Lower leg skin (tissue), 4 donors: ENCODE results near the gene SLC43A3. TPM values are rescaled to one million over a fixed set of nuclear protein-coding genes. Genes with fewer than 3 reads are reported as not detected.

Experiments used
- DNase-seq, 2 donors: peaks; one replicate each; pipeline ENCODE4 v3.0.0-alpha.2; 2019; ENCODE audit warnings: low spot score in 2 of 2
- H3K4me3 ChIP-seq: fragments of 200-600 bp; sonication (generic); 2 replicates; pipeline ENCODE4 v1.5.1; 2017; ENCODE audit warnings: mild to moderate bottlenecking, low read depth; ENCODE audit not compliant: poor library complexity, severe bottlenecking
- POLR2A ChIP-seq, 2 donors: fragments of 450-650 bp; IDR thresholded peaks; one replicate each; pipeline ENCODE4 v1.6.1; 2016 to 2017; ENCODE audit warnings: antibody characterized with exemption in 2 of 2, mild to moderate bottlenecking in 1 of 2, moderate library complexity in 1 of 2
- WGBS, 2 donors: methylation state at CpG; one replicate each; pipeline ENCODE4 v1.1.5; 2018; 5-methylcytosine and 5-hydroxymethylcytosine counted together
- intact Hi-C: fragments of 100-400 bp; cut with DNase I; formaldehyde crosslinking; loops from one replicate; pipeline ENCODE4 v1.15.0; 2023; ENCODE audit warnings: low total_unique reads
- total RNA-seq, 4 donors: library from RNA; depleted of rRNA; stranded (reverse); fragments of >200 nt; gene quantifications; one replicate each; pipeline ENCODE4 v1.1.0, GENCODE V29; 2016
- TF ChIP-seq, protein P1 (sequence below), 3 donors: fragments of 450-650 bp; IDR thresholded peaks; one replicate each; pipeline ENCODE4 v1.5.1; 2016; ENCODE audit warnings: antibody characterized with exemption in 3 of 3, mild to moderate bottlenecking in 3 of 3, moderate library complexity in 2 of 3

The SLC43A3 gene
- total RNA-seq, 4 donors from 2014 or later = 12.4 to 66.4 (median 41.1) TPM

DNA sequence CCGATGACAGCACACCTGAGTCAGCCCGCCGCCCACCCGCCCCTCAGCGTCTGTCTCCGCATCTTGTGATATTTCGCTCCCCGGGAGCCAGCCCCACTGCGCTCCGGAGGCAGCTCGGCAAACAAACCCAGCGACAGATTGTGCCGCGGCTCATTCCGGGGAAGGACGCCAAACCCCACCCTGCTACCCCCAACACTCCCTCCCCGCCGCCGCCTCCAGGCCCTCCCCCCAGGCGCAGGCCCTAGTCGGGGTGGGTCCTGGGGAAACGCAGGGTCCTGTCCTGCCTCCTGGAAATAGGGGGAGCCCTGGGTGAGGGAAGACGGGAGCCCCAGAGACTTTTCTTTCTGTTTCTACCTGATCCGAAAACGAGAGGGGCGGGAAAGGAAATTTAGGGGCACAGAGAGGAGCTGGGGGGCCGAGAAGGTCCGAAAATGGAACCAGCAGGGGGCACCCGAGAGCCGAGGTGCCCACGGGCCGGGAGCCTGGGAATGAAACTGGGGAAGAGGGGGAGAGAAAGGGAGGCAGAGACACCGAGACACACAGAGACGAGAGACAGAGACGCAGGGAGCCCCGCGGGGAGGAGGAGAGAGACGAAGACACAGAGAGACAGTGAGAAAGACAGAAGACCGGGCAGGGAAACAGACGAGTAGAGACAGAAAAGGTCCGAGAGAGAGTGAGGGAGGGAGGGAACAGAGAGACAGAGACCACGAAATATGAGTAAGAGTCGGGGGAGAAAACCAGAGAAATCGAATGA, 31.7 kb upstream of the SLC43A3 start:
- intact Hi-C loops = loop anchor here (5.0 to 10.0 kb wide), 2 partner anchors 69 to 114 kb away; no protein-coding TSS in a partner anchor
- DNase-seq = peak in 1 of 2 donors; percentile 92
- TF ChIP-seq, protein P1, sequence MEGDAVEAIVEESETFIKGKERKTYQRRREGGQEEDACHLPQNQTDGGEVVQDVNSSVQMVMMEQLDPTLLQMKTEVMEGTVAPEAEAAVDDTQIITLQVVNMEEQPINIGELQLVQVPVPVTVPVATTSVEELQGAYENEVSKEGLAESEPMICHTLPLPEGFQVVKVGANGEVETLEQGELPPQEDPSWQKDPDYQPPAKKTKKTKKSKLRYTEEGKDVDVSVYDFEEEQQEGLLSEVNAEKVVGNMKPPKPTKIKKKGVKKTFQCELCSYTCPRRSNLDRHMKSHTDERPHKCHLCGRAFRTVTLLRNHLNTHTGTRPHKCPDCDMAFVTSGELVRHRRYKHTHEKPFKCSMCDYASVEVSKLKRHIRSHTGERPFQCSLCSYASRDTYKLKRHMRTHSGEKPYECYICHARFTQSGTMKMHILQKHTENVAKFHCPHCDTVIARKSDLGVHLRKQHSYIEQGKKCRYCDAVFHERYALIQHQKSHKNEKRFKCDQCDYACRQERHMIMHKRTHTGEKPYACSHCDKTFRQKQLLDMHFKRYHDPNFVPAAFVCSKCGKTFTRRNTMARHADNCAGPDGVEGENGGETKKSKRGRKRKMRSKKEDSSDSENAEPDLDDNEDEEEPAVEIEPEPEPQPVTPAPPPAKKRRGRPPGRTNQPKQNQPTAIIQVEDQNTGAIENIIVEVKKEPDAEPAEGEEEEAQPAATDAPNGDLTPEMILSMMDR (IDR thresholded peaks at IDR 0.05) = peak in 1 of 3 donors; percentile 55
- no peak for TF ChIP-seq POLR2A (IDR thresholded peaks at IDR 0.05)
- peak overlapping the region; percentile 19 for H3K4me3 ChIP-seq
- 0 to 1% methylated on average over 38 of the region's 44 CpGs for WGBS, 2 donors

DNA sequence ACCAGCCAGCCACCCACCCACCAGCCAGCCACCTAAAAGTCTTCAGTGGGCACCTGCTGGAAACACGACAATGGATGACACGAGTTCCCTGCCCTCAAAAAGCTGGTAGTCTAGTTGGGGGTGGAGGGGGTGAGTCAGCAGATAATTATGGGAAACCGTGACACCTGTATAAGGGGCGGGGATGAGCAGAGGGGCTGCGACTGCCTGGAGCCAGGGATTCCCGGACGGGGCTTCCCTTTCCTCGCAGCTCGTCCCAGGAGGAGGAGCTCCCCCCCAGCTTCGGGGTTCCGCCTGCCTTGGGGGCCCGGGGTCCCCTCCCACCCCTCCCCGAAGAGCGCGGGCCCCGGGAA, 31.1 kb upstream of the SLC43A3 start:
- WGBS, 2 donors = 2 to 3% methylated on average over 4 to 14 of the region's 16 CpGs
- no peak overlapping the region for H3K4me3 ChIP-seq
- no peak for TF ChIP-seq POLR2A (IDR thresholded peaks at IDR 0.05)
- TF ChIP-seq, protein P1 (IDR thresholded peaks at IDR 0.05) = no peak
- intact Hi-C loops = loop anchor here (5.0 to 10.0 kb wide), 2 partner anchors 69 to 113 kb away; no protein-coding TSS in a partner anchor
- DNase-seq = no peak

DNA sequence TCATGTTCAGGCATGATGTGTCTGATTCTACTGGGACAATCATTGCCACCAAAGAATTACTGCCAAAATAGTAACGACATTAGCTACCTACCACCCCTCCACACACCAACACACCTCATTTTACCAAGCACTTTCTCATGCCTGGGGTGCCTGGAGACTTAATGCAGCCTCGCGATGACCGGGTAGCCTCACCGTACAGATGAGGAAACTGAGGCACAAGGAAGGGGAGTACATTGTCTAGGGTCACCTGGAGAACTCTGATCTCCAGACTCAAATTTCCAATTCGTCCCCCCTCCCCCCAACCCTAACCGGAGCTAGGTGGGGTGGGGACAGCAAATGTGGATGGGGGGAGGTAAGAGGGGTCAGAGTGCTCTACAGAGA, 30.7 kb upstream of the SLC43A3 start:
- 7 to 8% methylated on average over 7 of the region's 7 CpGs for WGBS, 2 donors
- H3K4me3 ChIP-seq = no peak overlapping the region
- no peak for TF ChIP-seq POLR2A (IDR thresholded peaks at IDR 0.05)
- TF ChIP-seq, protein P1 (IDR thresholded peaks at IDR 0.05) = no peak
- intact Hi-C loops = loop anchor here (5.0 to 10.0 kb wide), 2 partner anchors 70 to 113 kb away; no protein-coding TSS in a partner anchor
- no peak for DNase-seq

DNA sequence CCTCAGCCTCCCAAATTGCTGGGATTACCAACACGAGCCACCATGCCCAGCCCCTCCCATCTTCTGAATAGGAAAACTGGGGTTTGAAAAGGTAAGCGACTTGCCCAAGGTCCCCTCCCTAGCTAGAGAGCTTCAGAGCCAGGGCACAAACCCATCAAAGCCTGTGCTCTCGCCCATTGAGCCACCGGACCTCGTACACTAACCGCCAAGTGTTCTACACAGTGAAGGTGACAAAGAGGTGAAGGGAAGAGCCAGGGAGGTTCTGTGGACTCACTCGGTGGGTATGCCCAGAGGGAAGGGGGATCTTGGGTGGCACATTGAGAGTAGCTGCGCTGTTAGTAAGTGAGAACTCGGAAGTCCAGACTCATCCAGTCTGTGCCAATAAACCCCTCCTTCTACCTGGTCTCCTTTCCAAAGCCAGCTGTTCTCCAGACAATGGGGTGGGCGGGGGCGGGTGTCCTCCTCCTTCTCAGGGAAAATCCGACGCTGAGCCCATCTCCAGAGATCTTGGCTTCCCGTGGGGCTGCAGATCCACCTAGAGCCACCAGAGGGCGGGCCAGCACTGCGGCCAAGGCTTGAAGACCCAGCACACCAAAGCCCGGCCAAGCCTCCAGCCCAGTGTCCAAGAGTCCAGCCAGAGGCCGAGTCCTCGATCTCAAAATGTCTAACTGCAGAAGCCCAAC, 30.2 kb upstream of the SLC43A3 start:
- peak; percentile 86 to 98 for DNase-seq
- WGBS, 2 donors = 11 to 18% methylated on average over 12 to 18 of the region's 19 CpGs
- intact Hi-C loops = loop anchor here (5.0 to 10.0 kb wide), 2 partner anchors 70 to 112 kb away; no protein-coding TSS in a partner anchor
- TF ChIP-seq, protein P1 (IDR thresholded peaks at IDR 0.05) = peak in 1 of 3 donors; percentile 68
- TF ChIP-seq POLR2A (IDR thresholded peaks at IDR 0.05) = no peak
- H3K4me3 ChIP-seq = no peak overlapping the region

DNA sequence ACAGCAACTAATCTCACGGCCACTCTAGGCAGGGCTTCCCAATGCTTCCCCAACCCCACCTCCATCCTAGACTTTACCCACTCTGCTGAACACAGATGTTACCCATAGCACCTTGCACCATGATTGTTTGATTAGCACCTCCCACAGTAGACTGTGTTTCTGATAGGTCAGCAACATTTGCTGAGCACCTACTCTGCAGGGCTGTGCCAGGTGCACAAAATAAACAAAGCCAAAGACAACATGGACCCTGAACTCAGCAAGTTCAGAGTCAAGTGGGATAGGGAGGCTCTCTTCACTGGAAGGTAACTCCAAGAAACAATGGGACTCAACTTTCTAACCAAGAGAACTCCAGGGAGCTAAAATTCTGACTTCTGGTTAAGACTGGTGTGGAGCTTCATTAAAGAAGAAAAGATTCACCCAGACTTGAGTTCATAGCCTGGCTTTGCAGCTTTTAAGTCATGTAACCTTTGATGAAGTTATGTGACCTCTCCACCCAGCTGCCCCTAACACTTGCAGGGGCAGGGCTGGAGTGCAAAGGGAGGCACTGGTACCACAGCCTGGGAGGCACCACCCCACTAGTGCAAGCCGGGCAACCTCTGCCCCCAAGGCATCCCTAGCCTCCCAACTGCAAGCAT, 26.7 kb upstream of the SLC43A3 start:
- TF ChIP-seq, protein P1 (IDR thresholded peaks at IDR 0.05) = no peak
- no peak for TF ChIP-seq POLR2A (IDR thresholded peaks at IDR 0.05)
- no peak overlapping the region for H3K4me3 ChIP-seq
- no peak for DNase-seq
- intact Hi-C loops = loop anchor here (10.0 kb wide), 1 partner anchor 109 kb away; no protein-coding TSS in a partner anchor
- 80 to 97% methylated on average over 2 of the region's 2 CpGs for WGBS, 2 donors
